Activated CD4-positive, alpha-beta T cell treated with anti-CD3 and anti-CD28 coated beads, Interleukin-2, amount 10 ng/mL, durations not matched to agents 7 days and 5 days (primary cell): ENCODE results near the gene RIT2. TPM values are rescaled to one million over a fixed set of nuclear protein-coding genes. Genes with fewer than 3 reads are reported as not detected.
"Not testable (repeated sequence)": the region's sequence is repeated elsewhere in the genome, so short reads cannot be mapped to it uniquely, and the experiment has no call there.

Experiments used
- CTCF ChIA-PET: fragments of 350-600 bp; sonication (Branson Sonifier 250); formaldehyde crosslinking; loops from one replicate; lab custom pipeline; 2021; ENCODE audit warnings: antibody characterized with exemption; lab: Charles Lee
- POLR2A ChIA-PET: fragments of 350-600 bp; sonication (Branson Sonifier 250); formaldehyde crosslinking; loops from one replicate; lab custom pipeline; 2021; ENCODE audit warnings: antibody characterized with exemption; lab: Charles Lee
- DNase-seq: peaks from one replicate; pipeline ENCODE4 v3.0.0-alpha.2; 2020
- H3K27ac Mint-ChIP-seq: one replicate; pipeline ENCODE4 v1.8.0; 2021; ENCODE audit warnings: mild to moderate bottlenecking, moderate library complexity, mixed read lengths
- H3K27me3 Mint-ChIP-seq: one replicate; pipeline ENCODE4 v1.8.0; 2021; ENCODE audit warnings: mixed read lengths
- H3K36me3 Mint-ChIP-seq: one replicate; pipeline ENCODE4 v1.8.0; 2021; ENCODE audit warnings: low read depth, mixed read lengths
- H3K4me1 Mint-ChIP-seq: one replicate; pipeline ENCODE4 v1.8.0; 2021; ENCODE audit warnings: mixed read lengths
- H3K4me3 Mint-ChIP-seq: one replicate; pipeline ENCODE4 v1.8.0; 2021; ENCODE audit warnings: mild to moderate bottlenecking, moderate library complexity, mixed read lengths
- H3K9me3 Mint-ChIP-seq: one replicate; pipeline ENCODE4 v1.8.0; 2021; ENCODE audit warnings: mixed read lengths
- total RNA-seq, 2 experiments: library from RNA; stranded (reverse); gene quantifications; one replicate each; pipeline ENCODE4 v1.2.3, GENCODE V29; 2021

The RIT2 gene
- total RNA-seq, 2 experiments from 2014 or later, result not detected

DNA sequence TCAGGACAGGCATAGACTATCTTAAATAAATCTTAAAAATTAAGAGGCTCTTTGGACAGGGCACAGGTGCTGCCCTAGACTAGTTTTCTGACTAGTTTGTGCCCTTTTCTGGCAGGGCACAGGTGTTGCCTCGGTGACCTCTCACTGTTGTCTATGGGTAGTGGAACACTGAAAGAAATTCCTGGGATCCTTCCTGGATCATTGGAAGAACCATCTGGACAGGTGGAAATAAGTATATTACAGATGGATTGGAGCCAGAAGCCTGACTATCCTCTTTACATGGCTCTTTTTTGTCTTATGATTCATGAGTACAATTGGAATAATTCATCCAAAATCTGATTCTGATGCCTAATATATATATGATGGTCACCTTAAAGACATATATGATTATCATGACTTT lies 286.6 kb downstream of the RIT2 start:
- H3K4me1 Mint-ChIP-seq, result no peaks in the 10 kb centered on the region
- H3K27me3 Mint-ChIP-seq, result no peaks in the 10 kb centered on the region
- no peak overlapping the region for H3K27ac Mint-ChIP-seq
- H3K9me3 Mint-ChIP-seq, result no peaks in the 10 kb centered on the region
- DNase-seq, result no peak
- no peaks in the 10 kb centered on the region for H3K36me3 Mint-ChIP-seq
- no peak overlapping the region for H3K4me3 Mint-ChIP-seq
- ChIA-PET CTCF (no interaction called here), POLR2A (no interaction called here)

DNA sequence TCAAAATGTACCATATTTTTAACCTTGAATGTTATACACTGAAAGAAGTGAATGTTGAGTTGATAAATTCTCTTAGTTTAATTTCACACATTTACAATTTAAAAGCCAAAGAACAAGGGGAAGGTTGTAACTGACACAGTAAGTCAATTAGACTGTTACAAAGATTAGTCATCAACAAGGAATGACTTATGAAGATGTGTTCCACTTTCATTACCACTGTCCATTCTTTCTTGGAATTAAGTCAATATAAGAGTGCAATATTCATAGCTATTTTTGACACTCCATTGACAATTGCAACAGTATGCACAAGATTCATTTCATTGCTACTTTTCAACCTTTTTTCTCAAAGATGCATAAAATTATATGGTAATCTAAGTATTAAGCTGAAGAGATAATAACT lies 291.3 kb downstream of the RIT2 start:
- ChIA-PET POLR2A (no interaction called here), CTCF (no interaction called here)
- Mint-ChIP-seq H3K9me3 (no peaks in the 10 kb centered on the region), H3K36me3 (no peaks in the 10 kb centered on the region), H3K27me3 (no peaks in the 10 kb centered on the region), H3K27ac (no peak overlapping the region), H3K4me3 (no peak overlapping the region), H3K4me1 (no peaks in the 10 kb centered on the region)
- no peak for DNase-seq

DNA sequence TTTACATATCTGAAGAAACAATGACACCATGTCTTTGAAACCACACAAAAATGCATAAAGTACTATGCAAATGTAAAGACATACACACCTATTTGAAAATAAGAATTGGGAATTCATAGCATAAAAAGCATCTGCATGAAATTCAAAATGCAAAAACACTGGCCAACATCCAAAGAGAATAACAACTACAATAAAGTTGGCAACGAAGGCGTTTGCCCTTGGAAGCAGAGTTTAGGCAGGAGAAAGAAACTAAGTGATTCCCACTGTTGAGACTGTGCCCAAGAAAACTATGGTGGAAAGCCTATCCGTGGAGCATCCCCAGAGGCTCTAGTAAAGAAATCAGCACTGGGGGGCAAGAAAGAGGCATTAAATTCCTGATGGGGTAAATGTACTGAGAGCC lies 292.8 kb downstream of the RIT2 start:
- Mint-ChIP-seq H3K9me3 (no peaks in the 10 kb centered on the region), H3K36me3 (no peaks in the 10 kb centered on the region), H3K27me3 (no peaks in the 10 kb centered on the region), H3K4me3 (no peak overlapping the region), H3K4me1 (no peaks in the 10 kb centered on the region), H3K27ac (no peak overlapping the region)
- ChIA-PET POLR2A (no interaction called here), CTCF (no interaction called here)
- DNase-seq, result no peak

DNA sequence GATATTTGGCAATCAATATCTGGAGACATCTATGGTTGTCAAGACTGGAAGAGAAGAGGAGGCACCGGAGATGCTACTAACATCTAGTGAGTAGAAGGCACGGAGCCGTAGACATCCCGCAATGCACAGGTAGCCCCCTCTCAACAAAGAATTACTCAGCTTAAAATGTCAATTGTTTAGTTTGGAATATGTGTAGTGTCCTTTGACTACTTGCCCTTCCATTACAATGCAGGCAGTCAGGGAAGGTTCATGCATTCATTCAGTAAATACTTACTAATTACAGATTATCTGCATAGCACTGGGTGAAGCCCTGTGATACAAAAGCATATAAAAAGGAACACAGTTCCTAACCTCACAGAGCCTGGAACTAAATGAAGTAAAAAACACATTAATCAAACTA lies 294.0 kb downstream of the RIT2 start:
- H3K4me1 Mint-ChIP-seq, result no peaks in the 10 kb centered on the region
- no peak overlapping the region for H3K4me3 Mint-ChIP-seq
- H3K27ac Mint-ChIP-seq, result no peak overlapping the region
- H3K9me3 Mint-ChIP-seq, result no peaks in the 10 kb centered on the region
- no peaks in the 10 kb centered on the region for H3K36me3 Mint-ChIP-seq
- DNase-seq, result no peak
- ChIA-PET CTCF (no interaction called here), POLR2A (no interaction called here)
- no peaks in the 10 kb centered on the region for H3K27me3 Mint-ChIP-seq

DNA sequence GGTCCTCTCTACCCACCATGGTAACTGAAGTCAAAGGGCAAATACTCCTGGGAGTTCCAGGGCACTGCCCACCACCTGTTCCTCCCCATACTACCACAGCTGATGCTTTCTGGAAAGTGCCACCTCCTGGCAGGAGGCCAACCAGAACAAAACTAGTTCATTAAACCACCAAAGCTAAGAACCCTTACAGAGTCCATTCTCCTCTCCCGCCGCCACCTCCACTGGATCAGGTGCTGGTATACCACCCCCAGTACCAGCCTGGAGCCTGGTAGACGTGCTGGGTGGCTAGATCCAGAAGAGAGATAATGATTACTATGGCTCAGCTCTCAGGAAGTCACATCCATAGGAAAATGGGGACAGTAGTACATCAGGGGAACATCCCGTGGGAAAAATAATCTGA lies 300.9 kb downstream of the RIT2 start:
- H3K36me3 Mint-ChIP-seq, result no peaks in the 10 kb centered on the region
- H3K27me3 Mint-ChIP-seq, result no peaks in the 10 kb centered on the region
- H3K27ac Mint-ChIP-seq, result no peak overlapping the region
- H3K4me1 Mint-ChIP-seq, result no peaks in the 10 kb centered on the region
- ChIA-PET POLR2A (no interaction called here), CTCF (interaction anchor here (1.0 kb wide), 1 partner anchor 10 kb away, joined by 3 read pairs; no protein-coding TSS in a partner anchor)
- no peak overlapping the region for H3K4me3 Mint-ChIP-seq
- peaks cover 6% of the 10 kb centered on the region for H3K9me3 Mint-ChIP-seq
- DNase-seq, result no peak

DNA sequence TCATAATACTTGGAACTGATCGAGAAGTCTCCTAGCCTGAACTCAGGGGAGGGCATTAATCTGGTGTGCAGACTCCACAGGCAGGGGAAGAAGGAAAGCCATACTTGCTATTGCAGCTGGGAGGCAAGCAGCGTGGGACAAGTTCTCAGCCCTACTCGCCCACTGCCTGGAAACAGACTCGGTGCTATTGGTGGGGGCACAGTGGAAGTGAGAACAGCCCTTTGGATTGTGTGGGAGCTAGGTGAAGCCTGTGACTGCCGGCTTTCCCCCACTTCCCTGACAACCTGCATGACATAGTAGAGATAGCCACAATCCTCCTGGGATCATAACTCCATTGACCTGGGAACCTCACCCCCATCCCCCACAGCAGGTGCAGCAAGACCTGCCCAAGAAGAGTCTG lies 301.3 kb downstream of the RIT2 start:
- ChIA-PET CTCF (interaction anchor here (1.0 kb wide), 1 partner anchor 11 kb away, joined by 3 read pairs; no protein-coding TSS in a partner anchor), POLR2A (no interaction called here)
- no peak for DNase-seq
- no peaks in the 10 kb centered on the region for H3K27me3 Mint-ChIP-seq
- H3K36me3 Mint-ChIP-seq, result no peaks in the 10 kb centered on the region
- no peaks in the 10 kb centered on the region for H3K4me1 Mint-ChIP-seq
- H3K27ac Mint-ChIP-seq, result no peak overlapping the region
- H3K9me3 Mint-ChIP-seq, result peaks cover 6% of the 10 kb centered on the region
- no peak overlapping the region for H3K4me3 Mint-ChIP-seq

DNA sequence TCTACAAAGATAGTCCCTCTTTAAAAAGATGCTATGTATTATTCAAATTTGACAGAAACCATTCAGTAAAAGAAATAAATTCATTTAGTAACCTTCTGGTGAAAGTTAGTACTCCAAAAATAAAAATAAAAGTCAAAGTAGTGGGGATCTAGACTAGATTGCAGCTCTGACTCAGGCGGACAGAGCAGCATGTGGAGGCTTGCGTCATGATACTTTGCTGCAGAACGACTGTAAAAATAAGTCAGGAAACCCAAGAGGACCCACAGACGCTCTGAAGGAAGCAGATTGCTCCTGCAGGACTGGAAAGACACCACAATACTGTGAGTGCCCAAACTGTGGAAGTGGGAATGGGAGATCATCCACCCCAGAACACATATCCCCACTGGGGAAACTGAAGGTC lies 301.9 kb downstream of the RIT2 start:
- no peak overlapping the region for H3K27ac Mint-ChIP-seq
- H3K36me3 Mint-ChIP-seq, result no peaks in the 10 kb centered on the region
- peaks cover 6% of the 10 kb centered on the region for H3K9me3 Mint-ChIP-seq
- H3K27me3 Mint-ChIP-seq, result no peaks in the 10 kb centered on the region
- DNase-seq, result no peak
- CTCF ChIA-PET, result no interaction called here
- POLR2A ChIA-PET, result no interaction called here
- H3K4me1 Mint-ChIP-seq, result no peaks in the 10 kb centered on the region
- no peak overlapping the region for H3K4me3 Mint-ChIP-seq

DNA sequence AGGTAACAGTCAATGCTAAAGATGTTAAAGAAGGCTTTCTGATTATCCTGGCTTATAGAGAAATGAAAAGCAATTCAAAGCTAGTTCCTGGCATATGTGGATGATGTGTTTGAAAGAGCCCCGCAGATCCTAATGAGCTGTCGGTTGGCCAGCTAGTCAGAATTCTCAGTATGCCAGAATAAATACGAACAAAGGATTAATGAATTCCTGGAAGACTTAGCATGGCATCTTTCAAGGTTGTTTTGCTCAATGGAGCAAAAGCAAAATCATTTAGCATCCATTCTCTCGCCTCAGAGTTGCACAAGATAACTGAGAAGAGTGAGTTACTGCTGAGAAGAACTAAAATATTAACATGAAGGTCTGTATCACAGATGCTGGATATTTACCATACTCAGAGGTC lies 307.6 kb downstream of the RIT2 start:
- Mint-ChIP-seq H3K9me3 (no peaks in the 10 kb centered on the region), H3K27me3 (no peaks in the 10 kb centered on the region), H3K27ac (no peak overlapping the region), H3K4me1 (no peaks in the 10 kb centered on the region), H3K4me3 (no peak overlapping the region), H3K36me3 (no peaks in the 10 kb centered on the region)
- CTCF ChIA-PET, result no interaction called here
- DNase-seq, result no peak
- POLR2A ChIA-PET, result no interaction called here

DNA sequence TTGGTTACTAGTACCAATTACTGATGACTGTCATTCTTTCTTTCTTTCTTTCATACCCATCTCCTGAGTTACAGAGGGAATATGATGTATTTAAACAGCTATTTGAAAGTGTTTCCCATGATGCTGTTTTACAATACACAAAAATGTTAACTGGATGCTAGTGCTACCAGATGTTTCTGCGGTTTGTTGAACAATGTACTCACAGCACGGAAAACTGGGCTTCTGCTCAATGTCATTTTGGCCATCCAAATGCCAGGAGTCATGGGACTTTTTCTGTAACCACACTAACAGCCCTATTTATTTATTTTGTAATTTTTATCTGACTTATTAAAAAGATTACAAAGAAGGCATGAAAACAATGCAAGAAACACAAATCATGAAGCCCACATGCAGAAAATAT lies 313.8 kb downstream of the RIT2 start:
- no peak overlapping the region for H3K4me3 Mint-ChIP-seq
- DNase-seq, result no peak
- H3K27ac Mint-ChIP-seq, result no peak overlapping the region
- H3K36me3 Mint-ChIP-seq, result no peaks in the 10 kb centered on the region
- CTCF ChIA-PET, result no interaction called here
- no peaks in the 10 kb centered on the region for H3K9me3 Mint-ChIP-seq
- POLR2A ChIA-PET, result no interaction called here
- no peaks in the 10 kb centered on the region for H3K4me1 Mint-ChIP-seq
- H3K27me3 Mint-ChIP-seq, result no peaks in the 10 kb centered on the region

DNA sequence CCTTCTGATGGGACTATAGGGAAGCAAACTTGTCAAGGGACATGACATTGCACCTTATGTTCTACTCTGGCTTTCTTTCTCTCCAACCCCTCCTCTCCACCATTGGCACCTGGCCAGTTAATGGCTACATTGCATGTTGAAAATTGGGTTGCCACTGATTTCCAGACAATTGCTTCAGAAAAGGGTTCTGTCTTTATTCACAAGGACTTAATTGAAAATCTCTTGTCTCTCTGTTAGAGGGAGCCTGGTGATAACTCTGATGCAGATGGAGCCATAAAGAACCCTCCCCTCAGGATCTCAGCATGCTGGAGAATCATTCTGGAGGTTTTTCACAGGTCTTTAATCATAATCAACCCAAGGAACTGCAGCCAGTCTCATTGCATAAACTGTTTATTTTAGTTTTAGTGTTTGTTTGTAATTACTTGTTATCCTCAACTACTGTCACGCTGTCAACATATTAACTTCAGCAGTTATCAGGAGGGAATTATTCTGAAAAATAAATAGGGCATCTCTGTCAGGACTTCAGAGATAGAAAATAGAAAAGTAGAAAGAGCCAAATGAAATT lies 316.8 kb downstream of the RIT2 start:
- no peak overlapping the region for H3K27ac Mint-ChIP-seq
- ChIA-PET POLR2A (no interaction called here), CTCF (no interaction called here)
- no peaks in the 10 kb centered on the region for H3K27me3 Mint-ChIP-seq
- no peak overlapping the region for H3K4me3 Mint-ChIP-seq
- H3K36me3 Mint-ChIP-seq, result no peaks in the 10 kb centered on the region
- H3K4me1 Mint-ChIP-seq, result no peaks in the 10 kb centered on the region
- DNase-seq, result no peak
- H3K9me3 Mint-ChIP-seq, result no peaks in the 10 kb centered on the region

DNA sequence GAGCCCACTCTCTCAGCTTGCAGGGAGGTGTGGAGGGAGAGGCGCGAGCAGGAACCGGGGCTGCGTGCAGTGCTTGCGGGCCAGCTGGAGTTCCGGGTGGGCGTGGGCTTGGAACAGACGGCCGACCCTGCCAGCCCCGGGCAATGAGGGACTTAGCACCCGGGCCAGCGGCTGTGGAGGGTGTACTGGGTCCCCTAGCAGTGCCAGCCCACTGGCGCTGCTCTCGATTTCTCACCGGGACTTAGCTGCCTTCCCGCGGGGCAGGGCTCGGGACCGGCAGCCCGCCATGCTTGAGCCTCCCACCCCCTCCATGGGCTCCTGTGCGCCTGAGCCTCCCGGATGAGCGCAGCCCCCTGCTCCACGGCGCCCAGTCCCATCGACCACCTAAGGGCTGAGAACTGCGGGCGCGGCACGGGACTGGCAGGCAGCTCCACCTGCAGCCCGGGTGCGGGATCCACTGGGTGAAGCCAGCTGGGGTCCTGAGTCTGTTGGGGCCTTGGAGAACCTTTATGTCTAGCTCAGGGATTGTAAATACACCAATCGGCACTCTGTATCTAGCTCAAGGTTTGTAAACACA lies 320.2 kb downstream of the RIT2 start:
- H3K36me3 Mint-ChIP-seq, H3K4me3 Mint-ChIP-seq, POLR2A ChIA-PET, H3K4me1 Mint-ChIP-seq, CTCF ChIA-PET, H3K9me3 Mint-ChIP-seq, DNase-seq, H3K27me3 Mint-ChIP-seq, H3K27ac Mint-ChIP-seq: not testable (repeated sequence)

DNA sequence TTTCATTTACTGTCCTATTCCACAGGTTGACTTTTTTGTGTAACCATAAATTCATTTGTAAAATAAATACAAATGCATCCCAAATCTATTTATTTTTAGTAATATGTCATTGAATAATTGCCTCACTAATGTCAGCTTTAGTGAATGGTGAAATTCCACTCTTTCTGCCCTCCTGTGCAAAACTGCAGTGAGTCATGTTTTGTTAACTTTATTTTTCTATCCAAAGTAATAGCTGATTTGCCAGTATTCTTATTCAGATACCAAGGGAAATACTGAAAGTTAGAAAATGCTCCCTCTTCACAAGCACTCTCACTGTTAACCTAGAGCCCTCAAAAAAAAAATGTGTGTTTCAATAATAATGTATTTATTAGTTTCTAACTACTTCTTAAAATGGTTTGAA lies 322.8 kb downstream of the RIT2 start:
- no peak for DNase-seq
- ChIA-PET POLR2A (no interaction called here), CTCF (no interaction called here)
- Mint-ChIP-seq H3K4me3 (no peak overlapping the region), H3K4me1 (no peaks in the 10 kb centered on the region), H3K36me3 (no peaks in the 10 kb centered on the region), H3K9me3 (no peaks in the 10 kb centered on the region), H3K27me3 (no peaks in the 10 kb centered on the region), H3K27ac (no peak overlapping the region)

DNA sequence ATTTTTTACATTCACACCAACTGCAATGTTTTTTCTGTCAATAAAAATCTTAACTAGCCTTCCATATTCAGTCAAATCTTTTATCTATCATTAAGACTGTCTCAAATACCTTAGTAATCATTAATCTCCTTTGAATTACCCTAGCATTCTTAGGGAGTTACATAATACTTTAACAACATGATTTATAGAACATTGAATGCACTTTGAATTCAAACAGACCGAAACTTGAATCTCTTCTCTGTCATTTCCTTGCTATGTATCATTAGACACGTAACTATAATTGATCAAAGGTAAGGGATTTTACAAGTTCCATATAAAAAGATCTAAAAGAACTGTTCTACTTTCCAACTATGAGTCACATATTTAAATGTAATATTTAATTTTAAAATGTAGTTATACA lies 330.9 kb downstream of the RIT2 start:
- Mint-ChIP-seq H3K27ac (no peak overlapping the region), H3K36me3 (no peaks in the 10 kb centered on the region), H3K4me3 (no peak overlapping the region), H3K4me1 (no peaks in the 10 kb centered on the region), H3K9me3 (no peaks in the 10 kb centered on the region), H3K27me3 (no peaks in the 10 kb centered on the region)
- ChIA-PET POLR2A (no interaction called here), CTCF (no interaction called here)
- no peak for DNase-seq

DNA sequence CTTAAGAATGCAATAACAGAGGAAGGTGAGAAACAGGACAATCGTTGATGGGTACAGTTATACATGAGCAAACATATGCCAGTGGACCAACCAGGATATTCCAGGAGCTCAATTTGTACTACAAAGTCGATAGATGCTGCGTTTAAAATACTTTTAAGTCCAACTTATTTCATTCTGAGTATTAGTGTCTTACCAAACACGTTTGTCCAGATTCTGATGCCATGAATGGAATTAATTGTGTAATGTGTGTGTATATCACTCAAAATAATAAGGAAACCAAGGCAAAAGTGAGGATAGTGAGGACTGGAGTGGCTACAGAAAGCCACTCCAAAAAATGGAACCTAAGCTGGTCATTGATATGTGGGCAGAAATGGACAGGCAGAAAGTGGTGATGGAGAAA lies 332.6 kb downstream of the RIT2 start:
- Mint-ChIP-seq H3K36me3 (no peaks in the 10 kb centered on the region), H3K27ac (no peak overlapping the region), H3K4me3 (no peak overlapping the region), H3K4me1 (no peaks in the 10 kb centered on the region), H3K27me3 (no peaks in the 10 kb centered on the region), H3K9me3 (no peaks in the 10 kb centered on the region)
- ChIA-PET POLR2A (no interaction called here), CTCF (interaction anchor here (1.0 kb wide), 1 partner anchor 459 kb away, joined by 3 read pairs; no protein-coding TSS in a partner anchor)
- no peak for DNase-seq
